ENCODE results near the gene ZRANB3. TPM values are rescaled to one million over a fixed set of nuclear protein-coding genes. Genes with fewer than 3 reads are reported as not detected.

Gene ZRANB3
- 8.4 and 9.5 TPM in 2 replicates for total RNA-seq

GRCh38 chr2:135530313-135531230 lies at the start of gene ZRANB3:
Gene ZRANB3 (minus strand): TSS chr2:135531218.

GRCh38 chr2:135531231-135532197 lies 496 bp upstream of the ZRANB3 start, which contains the start of gene R3HDM1:
Gene R3HDM1 (plus strand): TSS chr2:135531484. CDS start chr2:135604846, 73,362 bp downstream.

Small RNA genes within 50 kb of the gene (small RNA-seq; reads per million reads assigned to genes)
- not detected for gene SNORA40B

Other genes with a start within 250 kb of the ZRANB3 start
- gene R3HDM1, start 266 bp upstream of the ZRANB3 start, total RNA-seq = 25.0 and 37.8 TPM in 2 replicates
- gene UBXN4, start 210.6 kb upstream of the ZRANB3 start, total RNA-seq = 114 and 121 TPM in 2 replicates